ENCODE measurements around the gene TNFRSF13B.

TNFRSF13B gene

GRCh38 chr17:16971458-16972338 lies at the start of gene TNFRSF13B:
TSS of gene TNFRSF13B (minus strand) at chr17:16972118. CDS start at chr17:16972075, 43 bp downstream.
- H3K27ac ChIP-seq, result no peak within 1 kb of the TSS
- TF ChIP-seq ZFX (IDR thresholded peaks at IDR 0.05; ENCODE audit: borderline replicate concordance) (no peak), CTCF (IDR thresholded peaks at IDR 0.05) (no peak)

GRCh38 chr17:17021194-17021863 lies 49.4 kb upstream of the TNFRSF13B start:
- no peak overlapping the region for H3K27ac ChIP-seq
- TF ChIP-seq ZFX (IDR thresholded peaks at IDR 0.05; ENCODE audit: borderline replicate concordance) (no peak), CTCF (IDR thresholded peaks at IDR 0.05) (no peak)

- H3K27ac ChIP-seq, result no peak overlapping the region
Measured at GRCh38 chr17:17020821-17021193, 48.9 kb upstream of the TNFRSF13B start.

GRCh38 chr17:17019891-17020456 lies 48.1 kb upstream of the TNFRSF13B start:
- no peak overlapping the region for H3K27ac ChIP-seq
- TF ChIP-seq CTCF (IDR thresholded peaks at IDR 0.05), result no peak
- no peak for TF ChIP-seq ZFX (IDR thresholded peaks at IDR 0.05; ENCODE audit: borderline replicate concordance)

More at GRCh38 chr17:17020821-17021193, 48.9 kb upstream of the TNFRSF13B start:
- TF ChIP-seq CTCF (IDR thresholded peaks at IDR 0.05) (no peak), ZFX (IDR thresholded peaks at IDR 0.05; ENCODE audit: borderline replicate concordance) (no peak)

GRCh38 chr17:17019430-17019762 lies 47.5 kb upstream of the TNFRSF13B start:
- no peak overlapping the region for H3K27ac ChIP-seq

GRCh38 chr17:17018612-17019429 lies 46.9 kb upstream of the TNFRSF13B start:
- peak overlapping the region; percentile 29; the same call in 1 of the 2 replicates for H3K27ac ChIP-seq

More at GRCh38 chr17:17019430-17019762, 47.5 kb upstream of the TNFRSF13B start:
- TF ChIP-seq ZFX (IDR thresholded peaks at IDR 0.05; ENCODE audit: borderline replicate concordance), result no peak
- TF ChIP-seq CTCF (IDR thresholded peaks at IDR 0.05), result no peak

More at GRCh38 chr17:17018612-17019429, 46.9 kb upstream of the TNFRSF13B start:
- TF ChIP-seq ZFX (IDR thresholded peaks at IDR 0.05; ENCODE audit: borderline replicate concordance), result no peak
- TF ChIP-seq CTCF (IDR thresholded peaks at IDR 0.05), result no peak

Data from 22Rv1 (cell line).